ENCODE data around the gene TRPM3. TPM values are rescaled to one million over a fixed set of nuclear protein-coding genes. Genes with fewer than 3 reads are reported as not detected.

TRPM3 gene
- total RNA-seq, 1 experiment from 2014 or later: not detected

DNA sequence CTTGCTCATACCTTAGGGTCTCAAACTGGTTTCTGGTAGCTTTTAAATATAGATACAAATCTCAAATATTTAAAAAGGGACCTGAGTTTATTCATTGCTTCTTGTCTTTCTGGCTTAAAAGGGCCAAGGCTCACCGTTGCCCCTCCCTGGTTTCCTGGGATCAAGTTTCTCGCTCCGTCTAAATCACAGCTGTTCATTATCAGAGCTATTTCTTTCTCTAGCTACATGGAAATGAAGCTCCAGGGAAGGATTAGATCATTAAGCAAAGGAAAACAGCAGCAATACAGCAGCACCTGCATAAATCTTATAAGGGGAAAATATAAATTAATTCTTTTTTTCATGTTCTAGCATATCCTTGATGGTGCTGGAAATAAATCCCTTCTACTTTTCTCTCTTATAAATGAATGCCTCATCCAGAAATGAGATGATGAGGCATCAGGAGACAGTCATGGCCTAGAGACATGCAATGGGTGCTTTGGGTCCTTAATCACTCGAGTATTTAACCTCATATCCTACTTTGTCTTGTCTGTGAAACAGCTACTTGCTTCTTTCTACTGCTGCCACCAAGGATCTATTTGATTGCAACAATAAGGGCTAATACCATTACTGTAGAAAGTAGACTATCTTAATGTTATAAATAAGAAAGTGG is 320.1 kb downstream of the TRPM3 start:
- TF ChIP-seq CTCF (IDR thresholded peaks at IDR 0.05; ENCODE audit: insufficient read depth in 1 of 2, low read depth in 1 of 2, low read length in 1 of 2, severe bottlenecking in 1 of 2, unreplicated experiment in 1 of 2): no peak
- Histone ChIP-seq H3K36me3 (ENCODE audit: control insufficient read depth, insufficient read depth, low read length) (no peaks in the 10 kb centered on the region), H3K27me3 (replicated peaks; ENCODE audit: control insufficient read depth, insufficient read depth, low read length) (no peaks in the 10 kb centered on the region), H3K9me3 (no peaks in the 10 kb centered on the region), H3K4me3 (ENCODE audit: low read depth, low read length) (no peak overlapping the region), H3K4me1 (no peaks in the 10 kb centered on the region)
- H3K27me3 Mint-ChIP-seq (ENCODE audit: insufficient read depth, unreplicated experiment): peaks cover 4% of the 10 kb centered on the region
- H3K36me3 Mint-ChIP-seq (ENCODE audit: insufficient read depth, unreplicated experiment): no peaks in the 10 kb centered on the region
- CTCF ChIA-PET: no interaction called here
- intact Hi-C loops (cut with micrococcal nuclease; ENCODE audit: unreplicated experiment): no loop called here
- H3K4me1 Mint-ChIP-seq (ENCODE audit: low read depth, unreplicated experiment): no peaks in the 10 kb centered on the region
- H3K9me3 Mint-ChIP-seq (ENCODE audit: unreplicated experiment): no peaks in the 10 kb centered on the region
- POLR2A ChIA-PET: no interaction called here
- no TSS peak for BruUV-seq (replicated peaks)
- H3K4me3 Mint-ChIP-seq (ENCODE audit: unreplicated experiment): no peak overlapping the region
- no peak for DNase-seq
- no peak overlapping the region for H3K27ac Mint-ChIP-seq (ENCODE audit: unreplicated experiment)

- ChIA-PET POLR2A (no interaction called here), CTCF (no interaction called here)
- no peaks in the 10 kb centered on the region for H3K27me3 ChIP-seq (replicated peaks; ENCODE audit: control insufficient read depth, insufficient read depth, low read length)
- no peak overlapping the region for H3K4me3 ChIP-seq (ENCODE audit: low read depth, low read length)
- no peak overlapping the region for H3K27ac Mint-ChIP-seq (ENCODE audit: unreplicated experiment)
- no peaks in the 10 kb centered on the region for H3K27me3 Mint-ChIP-seq (ENCODE audit: insufficient read depth, unreplicated experiment)
- no peaks in the 10 kb centered on the region for H3K36me3 Mint-ChIP-seq (ENCODE audit: insufficient read depth, unreplicated experiment)
- no TSS peak for BruUV-seq (replicated peaks)
- H3K4me1 ChIP-seq: no peaks in the 10 kb centered on the region
- no peak for DNase-seq
- H3K4me1 Mint-ChIP-seq (ENCODE audit: low read depth, unreplicated experiment): no peaks in the 10 kb centered on the region
- intact Hi-C loops (cut with micrococcal nuclease; ENCODE audit: unreplicated experiment): no loop called here
- H3K9me3 Mint-ChIP-seq (ENCODE audit: unreplicated experiment): no peaks in the 10 kb centered on the region
- no peaks in the 10 kb centered on the region for H3K9me3 ChIP-seq
- no peak overlapping the region for H3K4me3 Mint-ChIP-seq (ENCODE audit: unreplicated experiment)
- no peak for TF ChIP-seq CTCF (IDR thresholded peaks at IDR 0.05; ENCODE audit: insufficient read depth in 1 of 2, low read depth in 1 of 2, low read length in 1 of 2, severe bottlenecking in 1 of 2, unreplicated experiment in 1 of 2)
- H3K36me3 ChIP-seq (ENCODE audit: control insufficient read depth, insufficient read depth, low read length): no peaks in the 10 kb centered on the region
Measured at GRCh38 chr9:70798018-70798417, 323.4 kb downstream of the TRPM3 start.

DNA sequence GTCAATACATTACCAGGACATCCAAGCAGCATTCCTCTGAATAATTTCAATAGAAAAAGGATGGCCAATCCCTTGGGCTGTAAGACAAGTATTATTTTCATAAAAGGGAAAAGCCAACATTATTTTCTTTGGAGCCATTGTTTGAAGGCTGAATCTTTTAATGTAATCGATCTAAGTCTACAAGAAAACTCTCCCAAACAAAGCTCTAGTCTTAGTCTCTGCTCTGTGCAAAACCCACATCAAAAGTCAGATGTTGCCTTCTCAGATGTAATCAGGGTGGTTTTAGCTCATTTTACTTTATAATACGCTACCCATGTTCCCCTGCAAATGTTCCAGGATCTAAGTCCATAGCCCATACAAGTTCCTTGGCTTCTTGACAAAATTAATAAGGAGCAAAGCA is 325.6 kb downstream of the TRPM3 start:
- CTCF ChIA-PET: no interaction called here
- Histone ChIP-seq H3K4me1 (no peaks in the 10 kb centered on the region), H3K9me3 (no peaks in the 10 kb centered on the region), H3K27me3 (replicated peaks; ENCODE audit: control insufficient read depth, insufficient read depth, low read length) (no peaks in the 10 kb centered on the region), H3K4me3 (ENCODE audit: low read depth, low read length) (no peak overlapping the region), H3K36me3 (ENCODE audit: control insufficient read depth, insufficient read depth, low read length) (no peaks in the 10 kb centered on the region)
- POLR2A ChIA-PET: no interaction called here
- no peaks in the 10 kb centered on the region for H3K9me3 Mint-ChIP-seq (ENCODE audit: unreplicated experiment)
- no peak overlapping the region for H3K27ac Mint-ChIP-seq (ENCODE audit: unreplicated experiment)
- no peaks in the 10 kb centered on the region for H3K4me1 Mint-ChIP-seq (ENCODE audit: low read depth, unreplicated experiment)
- H3K36me3 Mint-ChIP-seq (ENCODE audit: insufficient read depth, unreplicated experiment): no peaks in the 10 kb centered on the region
- BruUV-seq (replicated peaks): no TSS peak
- H3K27me3 Mint-ChIP-seq (ENCODE audit: insufficient read depth, unreplicated experiment): no peaks in the 10 kb centered on the region
- TF ChIP-seq CTCF (IDR thresholded peaks at IDR 0.05; ENCODE audit: insufficient read depth in 1 of 2, low read depth in 1 of 2, low read length in 1 of 2, severe bottlenecking in 1 of 2, unreplicated experiment in 1 of 2): no peak
- DNase-seq: no peak
- H3K4me3 Mint-ChIP-seq (ENCODE audit: unreplicated experiment): no peak overlapping the region
- intact Hi-C loops (cut with micrococcal nuclease; ENCODE audit: unreplicated experiment): no loop called here
